Spleen (tissue), 7 donors: ENCODE measurements around the gene KCNJ12.
"Not testable (repeated sequence)": the region's sequence is repeated elsewhere in the genome, so short reads cannot be mapped to it uniquely, and the experiment has no call there.

Source experiments
- POLR2A ChIP-seq, 3 donors: fragments of 450-650 bp; IDR thresholded peaks; one replicate each; pipeline ENCODE4 v1.5.1; 2017; ENCODE audit warnings: antibody characterized with exemption in 3 of 3, mild to moderate bottlenecking in 1 of 3
- POLR2AphosphoS5 ChIP-seq, 3 donors: sonication (generic); formaldehyde crosslinking; IDR thresholded peaks; one replicate each; pipeline ENCODE4 v1.5.1; 2017; ENCODE audit warnings: antibody characterized with exemption in 3 of 3
- TF ChIP-seq, protein P1 (sequence below), 11 experiments: fragments of 200-600 bp in 7 of 11; fragments of 450-650 bp in 4 of 11; sonication (generic) in 4 of 11; IDR thresholded peaks in 8 of 11; conservative IDR thresholded peaks in 3 of 11; 1 replicate in 7 of 11; 2 replicates in 4 of 11; pipeline versions ENCODE4 v1.4.0 to v1.8.0; 2016 to 2021; ENCODE audit warnings: antibody characterized with exemption in 11 of 11, inconsistent platforms in 4 of 11, mild to moderate bottlenecking in 1 of 11
- donor health status: DM: no; HTN: no; CAD: no; lungs with moderate emphysema.
- donor health status: DM: no; HTN: no; CAD: no.
- donor health status: DM: no; HTN: no; CAD: no.

DNA sequence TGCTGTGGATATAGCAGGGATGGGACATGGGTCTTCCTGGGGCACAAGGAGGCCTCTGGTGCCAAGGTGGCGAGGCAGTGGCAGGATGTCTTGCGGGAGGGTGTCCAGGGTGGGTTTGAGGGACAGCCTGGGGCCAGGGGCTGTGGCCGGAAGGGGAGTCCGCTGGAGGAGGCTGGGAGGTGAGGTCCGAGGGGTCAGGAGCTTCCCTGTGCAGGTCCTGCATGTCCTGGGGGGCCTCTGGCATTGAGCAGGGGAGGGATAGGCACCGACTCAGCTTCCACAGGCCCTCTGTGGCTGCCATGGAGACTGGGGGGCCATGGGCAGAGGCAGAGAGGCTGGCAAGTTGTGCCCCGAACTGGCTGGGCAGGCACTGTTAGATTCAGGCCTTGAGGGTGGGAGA lies 38.5 kb downstream of the KCNJ12 start:
- TF ChIP-seq, protein P1, sequence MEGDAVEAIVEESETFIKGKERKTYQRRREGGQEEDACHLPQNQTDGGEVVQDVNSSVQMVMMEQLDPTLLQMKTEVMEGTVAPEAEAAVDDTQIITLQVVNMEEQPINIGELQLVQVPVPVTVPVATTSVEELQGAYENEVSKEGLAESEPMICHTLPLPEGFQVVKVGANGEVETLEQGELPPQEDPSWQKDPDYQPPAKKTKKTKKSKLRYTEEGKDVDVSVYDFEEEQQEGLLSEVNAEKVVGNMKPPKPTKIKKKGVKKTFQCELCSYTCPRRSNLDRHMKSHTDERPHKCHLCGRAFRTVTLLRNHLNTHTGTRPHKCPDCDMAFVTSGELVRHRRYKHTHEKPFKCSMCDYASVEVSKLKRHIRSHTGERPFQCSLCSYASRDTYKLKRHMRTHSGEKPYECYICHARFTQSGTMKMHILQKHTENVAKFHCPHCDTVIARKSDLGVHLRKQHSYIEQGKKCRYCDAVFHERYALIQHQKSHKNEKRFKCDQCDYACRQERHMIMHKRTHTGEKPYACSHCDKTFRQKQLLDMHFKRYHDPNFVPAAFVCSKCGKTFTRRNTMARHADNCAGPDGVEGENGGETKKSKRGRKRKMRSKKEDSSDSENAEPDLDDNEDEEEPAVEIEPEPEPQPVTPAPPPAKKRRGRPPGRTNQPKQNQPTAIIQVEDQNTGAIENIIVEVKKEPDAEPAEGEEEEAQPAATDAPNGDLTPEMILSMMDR (IDR thresholded peaks at IDR 0.05 in 8 of 11, conservative IDR thresholded peaks at IDR 0.05 in 3 of 11) = not testable (repeated sequence)
- TF ChIP-seq POLR2A, POLR2AphosphoS5 (IDR thresholded peaks at IDR 0.05): not testable (repeated sequence)
